SU-DHL-6 (cell line): ENCODE results near the gene ELMO1.

Experiments used
- H2AFZ ChIP-seq: fragments of 200-600 bp; sonication (generic); 2 replicates; pipeline ENCODE4 v1.6.1; 2014; ENCODE audit warnings: low read depth, mild to moderate bottlenecking, moderate library complexity, mixed read lengths, antibody characterized with exemption, low read length; ENCODE audit not compliant: severe bottlenecking
- H3F3A ChIP-seq: fragments of 200-600 bp; shearing (Covaris generic); 2 replicates; pipeline ENCODE4 v1.6.0; 2016; ENCODE audit warnings: antibody characterized with exemption, mild to moderate bottlenecking; ENCODE audit not compliant: insufficient read depth
- H3K27ac ChIP-seq: fragments of 200-600 bp; sonication (generic); 2 replicates; pipeline ENCODE4 v1.5.1; 2016; ENCODE audit warnings: low read depth, mild to moderate bottlenecking, low read length, moderate library complexity, mixed read lengths
- H3K27me3 ChIP-seq: fragments of 200-600 bp; sonication (generic), shearing (Covaris generic); 2 replicates; pipeline ENCODE4 v1.6.0; 2014; ENCODE audit warnings: mild to moderate bottlenecking, low read length
- H3K36me3 ChIP-seq: fragments of 200-600 bp; sonication (generic); 2 replicates; pipeline ENCODE4 v1.6.1; 2014; ENCODE audit warnings: mild to moderate bottlenecking, low read length, mixed read lengths
- H3K4me2 ChIP-seq: fragments of 300-600, 200-600 bp; shearing (Covaris generic), sonication (generic); 2 replicates; pipeline ENCODE4 v1.6.0; 2014; ENCODE audit warnings: low read length, low read depth, mild to moderate bottlenecking; ENCODE audit not compliant: poor library complexity, severe bottlenecking
- H3K4me3 ChIP-seq: fragments of 200-600 bp; sonication (generic); 2 replicates; pipeline ENCODE4 v1.5.1; 2014; ENCODE audit warnings: antibody characterized with exemption, low read length, mild to moderate bottlenecking, mixed read lengths; ENCODE audit not compliant: insufficient read depth, poor library complexity, severe bottlenecking
- H3K79me2 ChIP-seq: fragments of 200-600 bp; sonication (generic); 2 replicates; pipeline ENCODE4 v1.6.1; 2014; ENCODE audit warnings: mild to moderate bottlenecking, low read length, moderate library complexity; ENCODE audit not compliant: insufficient read depth
- H3K9ac ChIP-seq: fragments of 200-600 bp; sonication (generic); 2 replicates; pipeline ENCODE4 v1.7.0; 2014; ENCODE audit warnings: mild to moderate bottlenecking, low read length
- H3K9me2 ChIP-seq: fragments of 200-600 bp; sonication (generic); replicated peaks from 2 replicates; pipeline ENCODE4 v1.6.1; 2014; ENCODE audit warnings: low read length; ENCODE audit not compliant: insufficient read depth
- H3K9me3 ChIP-seq: fragments of 200-600 bp; sonication (generic); 2 replicates; pipeline ENCODE4 v1.6.1; 2014; ENCODE audit warnings: low read length, mixed read lengths; ENCODE audit not compliant: insufficient read depth
- H4K20me1 ChIP-seq: fragments of 200-600 bp; sonication (generic); 2 replicates; pipeline ENCODE4 v1.6.1; 2014; ENCODE audit warnings: low read depth, mild to moderate bottlenecking, antibody characterized with exemption, low read length, moderate library complexity, mixed read lengths
- CTCF ChIP-seq: fragments of 200-600 bp; sonication (generic); IDR thresholded peaks from one replicate; pipeline ENCODE4 v1.5.1; 2017; ENCODE audit warnings: antibody characterized with exemption, mild to moderate bottlenecking, low read length, moderate library complexity; ENCODE audit not compliant: insufficient read depth, poor library complexity, severe bottlenecking
- EZH2phosphoT487 ChIP-seq: fragments of 200-600 bp; sonication (generic), shearing (Covaris generic); conservative IDR thresholded peaks from 2 replicates; pipeline ENCODE4 v1.6.1; 2018; ENCODE audit warnings: mild to moderate bottlenecking, antibody characterized with exemption, low read length, moderate library complexity, mixed read lengths

Gene ELMO1

DNA sequence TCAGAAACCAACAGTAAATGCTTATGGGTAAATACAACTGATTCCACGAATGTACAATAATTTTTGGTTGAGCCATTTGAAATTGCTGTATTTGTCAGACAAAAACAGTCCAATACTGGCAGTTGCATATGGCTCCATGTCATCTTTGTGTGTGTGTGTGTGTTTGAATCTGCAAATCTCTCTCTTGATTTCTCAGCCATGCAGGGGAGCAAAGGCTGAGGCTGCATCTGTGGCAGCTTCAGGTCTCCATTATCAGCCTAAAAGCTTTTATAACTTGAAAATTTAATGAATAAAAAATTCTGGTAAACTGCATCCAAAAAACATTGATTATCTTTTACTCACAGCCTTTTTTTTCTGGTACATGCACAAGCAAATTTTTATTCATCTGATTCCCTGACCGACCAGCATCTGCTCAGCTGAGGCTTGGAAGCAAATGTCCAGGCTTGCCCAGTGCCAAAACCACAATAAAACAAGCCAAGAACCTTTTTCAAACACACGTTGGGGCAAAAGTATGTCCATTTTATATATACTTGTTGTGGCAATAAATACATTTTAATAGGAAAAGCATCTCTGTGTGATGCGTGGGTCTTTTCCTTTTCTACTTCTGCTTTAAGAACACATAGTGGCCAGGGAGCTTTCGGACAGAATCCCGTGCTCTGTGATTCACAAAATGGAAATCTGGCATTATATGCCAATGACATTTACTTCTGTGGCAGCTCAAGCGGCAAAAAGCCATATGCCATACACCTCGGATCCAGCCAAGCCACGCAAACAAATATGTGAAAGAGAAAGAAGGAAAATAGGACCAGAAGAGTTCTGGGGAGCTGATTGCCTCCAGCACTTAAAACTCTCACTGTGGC is 448.8 kb downstream of the ELMO1 start:
- no peaks in the 10 kb centered on the region for H3K79me2 ChIP-seq

GRCh38 chr7:36995776-36996175 is 452.9 kb downstream of the ELMO1 start:
- H3K4me2 ChIP-seq = no peak overlapping the region
- H3K79me2 ChIP-seq = no peaks in the 10 kb centered on the region
- no peak overlapping the region for H3K9ac ChIP-seq
- H4K20me1 ChIP-seq = no peaks in the 10 kb centered on the region
- no peaks in the 10 kb centered on the region for H3K9me3 ChIP-seq
- no peaks in the 10 kb centered on the region for H3F3A ChIP-seq
- TF ChIP-seq EZH2phosphoT487 (no peak), CTCF (no peak)
- no peak overlapping the region for H3K4me3 ChIP-seq
- H3K27me3 ChIP-seq = no peaks in the 10 kb centered on the region
- no peak overlapping the region for H3K27ac ChIP-seq
- H3K9me2 ChIP-seq = no peaks in the 10 kb centered on the region
- H3K36me3 ChIP-seq = no peaks in the 10 kb centered on the region
- no peak overlapping the region for H2AFZ ChIP-seq

More for the DNA sequence above, 448.8 kb downstream of the ELMO1 start:
- H3K9ac ChIP-seq = no peak overlapping the region
- TF ChIP-seq EZH2phosphoT487 = no peak
- no peak for TF ChIP-seq CTCF
- H3K36me3 ChIP-seq = 0 out of 2 replicates have a peak, but pooled peaks cover 4% of the 10 kb centered on the region
- no peaks in the 10 kb centered on the region for H3F3A ChIP-seq
- H3K9me3 ChIP-seq = no peaks in the 10 kb centered on the region
- H3K4me3 ChIP-seq = no peak overlapping the region
- no peak overlapping the region for H2AFZ ChIP-seq
- H4K20me1 ChIP-seq = no peaks in the 10 kb centered on the region
- no peak overlapping the region for H3K4me2 ChIP-seq
- H3K27ac ChIP-seq = no peak overlapping the region
- H3K27me3 ChIP-seq = no peaks in the 10 kb centered on the region
- H3K9me2 ChIP-seq = no peaks in the 10 kb centered on the region

DNA sequence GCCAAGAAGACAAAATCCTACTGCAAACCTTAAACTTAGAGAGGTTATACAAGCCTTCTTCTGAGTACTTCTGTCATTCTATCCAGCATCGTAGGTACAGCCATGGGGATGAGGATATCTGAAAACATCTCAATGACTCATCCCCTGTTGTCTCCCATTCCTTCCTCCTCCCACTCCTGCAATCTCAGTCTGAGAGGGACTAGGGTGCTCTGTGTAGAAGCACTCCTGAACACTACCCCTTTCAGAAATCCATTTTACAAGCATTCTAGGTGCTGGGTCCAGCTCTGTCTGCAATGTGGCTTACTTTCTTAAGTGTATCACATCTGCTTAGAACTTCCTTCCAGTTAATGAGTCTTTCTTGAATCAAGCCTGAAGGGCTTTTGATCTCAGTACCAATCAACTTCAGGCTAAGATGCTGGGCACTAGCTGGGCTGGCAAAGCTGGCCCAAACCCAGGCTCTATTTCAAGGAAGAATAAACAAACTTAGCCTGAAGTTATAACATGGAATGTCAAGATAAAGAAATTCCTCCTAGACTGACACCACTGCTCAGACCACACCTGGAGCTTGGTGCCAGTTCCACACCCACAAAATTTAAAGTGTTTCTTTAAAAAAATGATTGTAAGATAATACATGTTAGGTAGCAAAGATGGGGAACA is 454.1 kb downstream of the ELMO1 start:
- no peaks in the 10 kb centered on the region for H4K20me1 ChIP-seq
- no peak overlapping the region for H3K27ac ChIP-seq
- no peaks in the 10 kb centered on the region for H3K79me2 ChIP-seq
- no peak overlapping the region for H3K4me2 ChIP-seq
- TF ChIP-seq CTCF (no peak), EZH2phosphoT487 (no peak)
- no peaks in the 10 kb centered on the region for H3K27me3 ChIP-seq
- H2AFZ ChIP-seq = no peak overlapping the region
- no peak overlapping the region for H3K9ac ChIP-seq
- H3K4me3 ChIP-seq = no peak overlapping the region
- no peaks in the 10 kb centered on the region for H3K9me3 ChIP-seq
- no peaks in the 10 kb centered on the region for H3F3A ChIP-seq
- H3K9me2 ChIP-seq = no peaks in the 10 kb centered on the region
- H3K36me3 ChIP-seq = no peaks in the 10 kb centered on the region
